SK-N-SH treated with all-trans-retinoic acid at 6 μM for 48 hours (cell line): ENCODE measurements around the gene PGLYRP2.

Experiments used
- ARNTL ChIP-seq: fragments of 450-650 bp; formaldehyde crosslinking; IDR thresholded peaks from 2 replicates; pipeline ENCODE4 v1.5.0; 2020; ENCODE audit warnings: low read depth, mild to moderate bottlenecking, moderate library complexity, borderline replicate concordance
- PPARA ChIP-seq: fragments of 250-450 bp; sonication (Bioruptor Pico); IDR thresholded peaks from 2 replicates; pipeline ENCODE4 v1.5.0; 2020; ENCODE audit warnings: mild to moderate bottlenecking, borderline replicate concordance
- TOX ChIP-seq: fragments of 250-450 bp; sonication (Bioruptor Pico); IDR thresholded peaks from 2 replicates; pipeline ENCODE4 v1.8.0; 2021; ENCODE audit warnings: mild to moderate bottlenecking, moderate library complexity, borderline replicate concordance
- ZFP3 ChIP-seq: fragments of 250-450 bp; sonication (Bioruptor Pico); IDR thresholded peaks from 2 replicates; pipeline ENCODE4 v1.5.0; 2020; ENCODE audit warnings: mild to moderate bottlenecking, moderate library complexity
- ZFP30 ChIP-seq: fragments of 450-650 bp; formaldehyde crosslinking; IDR thresholded peaks from 2 replicates; pipeline ENCODE4 v1.5.0; 2022; ENCODE audit warnings: mild to moderate bottlenecking, moderate library complexity
- ZNF70 ChIP-seq: fragments of 450-650 bp; formaldehyde crosslinking; IDR thresholded peaks from 2 replicates; pipeline ENCODE4 v1.5.0; 2020; ENCODE audit warnings: mild to moderate bottlenecking, moderate library complexity
- TF ChIP-seq, protein P1 (sequence below): fragments of 250-450 bp; sonication (Bioruptor Pico); IDR thresholded peaks from 2 replicates; pipeline ENCODE4 v1.5.1; 2020; ENCODE audit warnings: low read depth, mild to moderate bottlenecking, moderate library complexity
- TF ChIP-seq, protein P2 (sequence below): fragments of 250-450 bp; sonication (Bioruptor Pico); IDR thresholded peaks from 2 replicates; pipeline ENCODE4 v1.8.0; 2020; ENCODE audit warnings: mild to moderate bottlenecking, moderate library complexity, borderline replicate concordance

DNA sequence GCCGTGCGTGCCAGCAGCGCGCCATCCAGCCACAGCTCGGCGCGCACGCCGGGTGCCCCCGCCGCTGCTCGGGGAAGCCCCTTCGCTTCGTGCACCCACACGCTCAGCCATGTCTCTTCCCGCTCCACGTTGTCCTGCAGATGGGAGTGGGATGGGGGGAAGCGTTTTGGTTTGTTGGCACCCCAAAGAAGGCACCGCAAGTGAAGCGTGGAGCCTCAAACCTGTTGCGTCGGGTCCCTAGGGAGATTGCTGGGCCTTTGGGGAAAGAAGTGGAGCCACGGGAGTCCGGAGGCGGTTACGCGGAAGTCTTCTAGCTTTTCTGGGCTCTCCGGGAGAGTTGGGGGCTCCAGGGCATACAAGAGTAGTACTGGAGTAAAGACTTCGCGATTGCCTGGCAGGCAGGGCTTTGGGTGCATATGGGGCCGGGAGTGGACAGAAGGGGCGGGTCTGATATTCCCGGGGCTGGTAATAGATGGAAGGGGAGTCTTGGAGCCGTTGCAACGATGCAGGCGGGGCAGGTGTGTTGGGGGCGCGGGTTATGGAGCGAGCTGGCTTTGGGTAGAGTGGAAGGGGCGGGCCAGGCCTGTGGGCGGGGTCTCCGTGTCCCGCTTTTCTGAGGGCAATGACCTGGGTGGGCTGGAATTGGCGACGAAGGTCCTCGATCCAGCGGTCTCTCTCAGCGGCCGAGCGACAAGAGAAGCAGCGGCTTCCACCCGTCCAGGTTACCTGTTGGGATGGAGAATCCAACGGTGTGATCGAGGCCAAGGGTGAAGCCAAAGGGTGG is 21.4 kb downstream of the PGLYRP2 start:
- TF ChIP-seq, protein P1, sequence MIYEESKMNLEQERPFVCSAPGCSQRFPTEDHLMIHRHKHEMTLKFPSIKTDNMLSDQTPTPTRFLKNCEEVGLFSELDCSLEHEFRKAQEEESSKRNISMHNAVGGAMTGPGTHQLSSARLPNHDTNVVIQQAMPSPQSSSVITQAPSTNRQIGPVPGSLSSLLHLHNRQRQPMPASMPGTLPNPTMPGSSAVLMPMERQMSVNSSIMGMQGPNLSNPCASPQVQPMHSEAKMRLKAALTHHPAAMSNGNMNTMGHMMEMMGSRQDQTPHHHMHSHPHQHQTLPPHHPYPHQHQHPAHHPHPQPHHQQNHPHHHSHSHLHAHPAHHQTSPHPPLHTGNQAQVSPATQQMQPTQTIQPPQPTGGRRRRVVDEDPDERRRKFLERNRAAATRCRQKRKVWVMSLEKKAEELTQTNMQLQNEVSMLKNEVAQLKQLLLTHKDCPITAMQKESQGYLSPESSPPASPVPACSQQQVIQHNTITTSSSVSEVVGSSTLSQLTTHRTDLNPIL (CRISPR knock-in tag) = no peak
- TF ChIP-seq TOX (CRISPR knock-in tag) = no peak
- no peak for TF ChIP-seq PPARA (CRISPR knock-in tag)
- TF ChIP-seq, protein P2, sequence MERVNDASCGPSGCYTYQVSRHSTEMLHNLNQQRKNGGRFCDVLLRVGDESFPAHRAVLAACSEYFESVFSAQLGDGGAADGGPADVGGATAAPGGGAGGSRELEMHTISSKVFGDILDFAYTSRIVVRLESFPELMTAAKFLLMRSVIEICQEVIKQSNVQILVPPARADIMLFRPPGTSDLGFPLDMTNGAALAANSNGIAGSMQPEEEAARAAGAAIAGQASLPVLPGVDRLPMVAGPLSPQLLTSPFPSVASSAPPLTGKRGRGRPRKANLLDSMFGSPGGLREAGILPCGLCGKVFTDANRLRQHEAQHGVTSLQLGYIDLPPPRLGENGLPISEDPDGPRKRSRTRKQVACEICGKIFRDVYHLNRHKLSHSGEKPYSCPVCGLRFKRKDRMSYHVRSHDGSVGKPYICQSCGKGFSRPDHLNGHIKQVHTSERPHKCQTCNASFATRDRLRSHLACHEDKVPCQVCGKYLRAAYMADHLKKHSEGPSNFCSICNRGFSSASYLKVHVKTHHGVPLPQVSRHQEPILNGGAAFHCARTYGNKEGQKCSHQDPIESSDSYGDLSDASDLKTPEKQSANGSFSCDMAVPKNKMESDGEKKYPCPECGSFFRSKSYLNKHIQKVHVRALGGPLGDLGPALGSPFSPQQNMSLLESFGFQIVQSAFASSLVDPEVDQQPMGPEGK (CRISPR knock-in tag) = no peak
- TF ChIP-seq ZFP3 (CRISPR knock-in tag) = no peak
- no peak for TF ChIP-seq ZFP30 (CRISPR knock-in tag)
- no peak for TF ChIP-seq ARNTL (CRISPR knock-in tag)
- TF ChIP-seq ZNF70 (CRISPR knock-in tag) = no peak
